Effector memory CD4-positive, alpha-beta T cell (primary cell): Measurements from ENCODE around the gene ZNF14.

Source experiments
- DNase-seq, 3 donors: peaks; one replicate each; pipeline ENCODE4 v3.0.0-alpha.2; 2020
- H3K27ac ChIP-seq: 2 replicates; pipeline ENCODE4 v1.7.0; 2013; ENCODE audit warnings: mild to moderate bottlenecking, low read length, moderate library complexity; ENCODE audit not compliant: insufficient read depth, poor library complexity, severe bottlenecking
- H3K27me3 ChIP-seq: replicated peaks from 2 replicates; pipeline ENCODE4 v1.7.0; 2013; ENCODE audit warnings: mild to moderate bottlenecking, low read length; ENCODE audit not compliant: insufficient read depth, control insufficient read depth, poor library complexity, severe bottlenecking
- H3K36me3 ChIP-seq: 2 replicates; pipeline ENCODE4 v1.7.0; 2013; ENCODE audit warnings: mild to moderate bottlenecking, low read length, moderate library complexity; ENCODE audit not compliant: control insufficient read depth, insufficient read depth
- H3K4me1 ChIP-seq: 2 replicates; pipeline ENCODE4 v1.7.0; 2013; ENCODE audit warnings: low read length, mild to moderate bottlenecking; ENCODE audit not compliant: control insufficient read depth, insufficient read depth, poor library complexity, severe bottlenecking
- H3K4me3 ChIP-seq: 2 replicates; pipeline ENCODE4 v1.7.0; 2013; ENCODE audit warnings: low read length, low read depth, mild to moderate bottlenecking; ENCODE audit not compliant: insufficient read depth, poor library complexity, severe bottlenecking
- H3K9me3 ChIP-seq: 2 replicates; pipeline ENCODE4 v1.7.0; 2013; ENCODE audit warnings: mild to moderate bottlenecking, low read length, moderate library complexity; ENCODE audit not compliant: control insufficient read depth

ZNF14 gene

DNA sequence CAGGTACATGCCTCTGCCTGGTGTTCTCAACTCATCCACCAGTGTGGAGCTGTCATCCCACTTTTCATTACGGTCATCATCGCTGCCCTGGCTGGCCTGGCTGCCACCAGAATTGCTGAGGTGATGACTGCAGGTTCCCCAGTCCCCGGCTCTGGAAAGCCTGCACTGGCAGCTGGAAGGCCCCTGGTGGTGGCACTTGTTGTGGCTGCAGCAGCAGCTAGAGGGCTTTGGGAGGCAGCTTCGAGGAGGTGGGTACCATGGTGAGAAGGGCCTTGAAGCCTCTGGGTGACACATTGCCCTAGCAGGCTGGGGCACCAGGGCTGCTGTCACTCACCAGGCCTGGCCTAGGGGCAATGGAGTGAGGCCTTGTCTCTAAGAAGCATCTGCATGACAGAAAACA lies 25.3 kb upstream of the ZNF14 start:
- DNase-seq: no peak

GRCh38 chr19:19752760-19753403 lies 20.0 kb upstream of the ZNF14 start:
- Histone ChIP-seq H3K27me3 (no peaks in the 10 kb centered on the region), H3K9me3 (no peaks in the 10 kb centered on the region), H3K27ac (no peak overlapping the region), H3K36me3 (no peaks in the 10 kb centered on the region), H3K4me3 (no peak overlapping the region), H3K4me1 (no peaks in the 10 kb centered on the region)
- no peak for DNase-seq

More for the DNA sequence above, 25.3 kb upstream of the ZNF14 start:
- H3K9me3 ChIP-seq: no peaks in the 10 kb centered on the region
- H3K36me3 ChIP-seq: no peaks in the 10 kb centered on the region
- H3K4me3 ChIP-seq: no peak overlapping the region
- no peak overlapping the region for H3K27ac ChIP-seq
- no peaks in the 10 kb centered on the region for H3K27me3 ChIP-seq
- no peaks in the 10 kb centered on the region for H3K4me1 ChIP-seq

GRCh38 chr19:19751846-19752245 lies 18.9 kb upstream of the ZNF14 start:
- Histone ChIP-seq H3K36me3 (no peaks in the 10 kb centered on the region), H3K27me3 (no peaks in the 10 kb centered on the region), H3K27ac (no peak overlapping the region), H3K4me1 (no peaks in the 10 kb centered on the region), H3K9me3 (no peaks in the 10 kb centered on the region), H3K4me3 (no peak overlapping the region)
- DNase-seq: no peak

DNA sequence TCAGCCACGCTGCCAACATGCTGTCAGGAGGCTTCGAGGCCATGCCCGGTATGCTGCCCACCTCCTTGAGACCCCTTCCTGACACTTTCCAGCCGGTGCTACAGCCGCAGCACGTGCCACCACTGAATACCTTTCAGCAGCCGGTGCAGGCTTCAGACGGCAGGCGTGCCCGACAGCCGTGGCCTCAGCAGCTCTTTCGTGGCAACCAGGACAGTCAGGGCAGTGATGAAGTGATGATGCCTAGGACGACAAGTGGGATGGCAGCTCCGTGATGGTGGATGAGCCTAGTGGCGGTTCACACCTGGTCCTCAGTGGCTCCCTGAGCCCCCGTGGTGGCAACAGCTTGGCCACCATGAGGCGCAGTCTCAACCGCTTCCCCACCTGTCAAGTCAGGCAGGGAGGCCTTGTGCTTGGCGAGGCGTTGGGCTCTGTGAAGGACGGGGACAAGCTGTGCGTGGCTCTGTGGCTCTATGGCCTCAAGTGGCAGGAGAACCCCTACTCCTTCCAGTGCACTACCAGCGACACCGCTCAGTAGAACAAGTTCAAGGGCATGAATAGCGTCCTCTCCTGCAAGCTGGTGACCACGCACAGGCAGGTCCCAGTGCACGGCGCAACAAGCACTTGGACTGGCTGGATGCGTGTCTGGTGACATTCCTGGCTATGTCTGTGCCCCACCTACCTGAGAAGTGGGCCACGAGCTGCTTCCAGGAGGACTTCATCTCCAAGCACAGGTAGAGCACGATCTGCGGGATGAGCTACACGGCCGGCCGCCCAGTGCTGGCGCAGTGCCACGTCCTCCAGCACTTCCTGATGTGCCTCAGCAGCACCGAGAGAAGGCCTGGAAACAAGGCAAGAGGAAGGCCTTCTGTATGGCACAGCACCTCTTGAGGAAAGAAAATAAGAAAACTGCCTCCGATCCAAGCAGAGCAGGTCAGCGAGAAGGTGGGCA lies 18.2 kb upstream of the ZNF14 start:
- no peak overlapping the region for H3K27ac ChIP-seq
- no peaks in the 10 kb centered on the region for H3K27me3 ChIP-seq
- DNase-seq: no peak
- H3K36me3 ChIP-seq: no peaks in the 10 kb centered on the region
- H3K4me3 ChIP-seq: no peak overlapping the region
- H3K9me3 ChIP-seq: no peaks in the 10 kb centered on the region
- H3K4me1 ChIP-seq: no peaks in the 10 kb centered on the region

- DNase-seq: no peak
- Histone ChIP-seq H3K4me3 (no peak overlapping the region), H3K9me3 (no peaks in the 10 kb centered on the region)
These were observed 17.3 kb upstream of the ZNF14 start for GRCh38 chr19:19749908-19750841.

GRCh38 chr19:19749117-19749907 lies 16.4 kb upstream of the ZNF14 start:
- H3K4me1 ChIP-seq: no peaks in the 10 kb centered on the region
- H3K36me3 ChIP-seq: no peaks in the 10 kb centered on the region
- no peaks in the 10 kb centered on the region for H3K9me3 ChIP-seq
- no peak overlapping the region for H3K4me3 ChIP-seq
- no peak overlapping the region for H3K27ac ChIP-seq
- no peaks in the 10 kb centered on the region for H3K27me3 ChIP-seq
- no peak for DNase-seq

More at GRCh38 chr19:19749908-19750841, 17.3 kb upstream of the ZNF14 start:
- no peaks in the 10 kb centered on the region for H3K4me1 ChIP-seq
- no peak overlapping the region for H3K27ac ChIP-seq
- H3K36me3 ChIP-seq: no peaks in the 10 kb centered on the region
- no peaks in the 10 kb centered on the region for H3K27me3 ChIP-seq

DNA sequence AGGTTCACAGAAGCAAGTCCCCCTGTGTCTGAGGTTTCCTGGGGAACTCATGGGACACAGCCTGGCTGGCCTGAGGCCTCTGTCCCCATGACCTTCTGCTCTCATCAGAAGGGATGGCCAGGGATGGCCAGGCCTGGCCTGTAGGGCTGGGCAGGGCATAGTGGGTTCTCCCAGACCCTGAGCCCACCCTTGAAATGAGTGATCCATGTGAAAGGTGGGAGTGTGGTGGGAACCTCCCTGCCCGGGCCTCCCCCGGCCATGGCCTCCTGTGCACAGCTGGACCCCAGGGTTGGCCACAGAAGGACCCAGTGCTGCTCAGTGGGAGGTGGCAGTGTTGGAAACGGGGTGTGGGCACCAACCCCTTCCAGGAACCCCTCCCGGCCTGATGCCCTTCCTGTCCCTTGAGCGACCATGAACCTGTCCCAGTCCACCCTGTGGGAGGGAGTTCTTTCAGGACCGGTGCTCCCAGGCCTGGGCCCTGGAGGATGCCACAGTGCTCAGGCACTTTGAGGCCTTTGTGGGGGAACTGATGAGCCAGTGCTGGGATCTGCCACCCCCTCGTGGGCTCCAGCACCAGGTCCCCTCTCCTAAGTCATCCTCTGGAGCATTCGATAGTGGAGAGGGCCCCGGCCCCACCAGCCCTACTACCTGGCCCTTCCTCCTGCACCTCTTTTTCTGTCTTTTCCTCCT lies 15.5 kb upstream of the ZNF14 start:
- Histone ChIP-seq H3K36me3 (no peaks in the 10 kb centered on the region), H3K4me3 (no peak overlapping the region), H3K27me3 (no peaks in the 10 kb centered on the region), H3K9me3 (no peaks in the 10 kb centered on the region), H3K27ac (no peak overlapping the region), H3K4me1 (no peaks in the 10 kb centered on the region)
- no peak for DNase-seq

DNA sequence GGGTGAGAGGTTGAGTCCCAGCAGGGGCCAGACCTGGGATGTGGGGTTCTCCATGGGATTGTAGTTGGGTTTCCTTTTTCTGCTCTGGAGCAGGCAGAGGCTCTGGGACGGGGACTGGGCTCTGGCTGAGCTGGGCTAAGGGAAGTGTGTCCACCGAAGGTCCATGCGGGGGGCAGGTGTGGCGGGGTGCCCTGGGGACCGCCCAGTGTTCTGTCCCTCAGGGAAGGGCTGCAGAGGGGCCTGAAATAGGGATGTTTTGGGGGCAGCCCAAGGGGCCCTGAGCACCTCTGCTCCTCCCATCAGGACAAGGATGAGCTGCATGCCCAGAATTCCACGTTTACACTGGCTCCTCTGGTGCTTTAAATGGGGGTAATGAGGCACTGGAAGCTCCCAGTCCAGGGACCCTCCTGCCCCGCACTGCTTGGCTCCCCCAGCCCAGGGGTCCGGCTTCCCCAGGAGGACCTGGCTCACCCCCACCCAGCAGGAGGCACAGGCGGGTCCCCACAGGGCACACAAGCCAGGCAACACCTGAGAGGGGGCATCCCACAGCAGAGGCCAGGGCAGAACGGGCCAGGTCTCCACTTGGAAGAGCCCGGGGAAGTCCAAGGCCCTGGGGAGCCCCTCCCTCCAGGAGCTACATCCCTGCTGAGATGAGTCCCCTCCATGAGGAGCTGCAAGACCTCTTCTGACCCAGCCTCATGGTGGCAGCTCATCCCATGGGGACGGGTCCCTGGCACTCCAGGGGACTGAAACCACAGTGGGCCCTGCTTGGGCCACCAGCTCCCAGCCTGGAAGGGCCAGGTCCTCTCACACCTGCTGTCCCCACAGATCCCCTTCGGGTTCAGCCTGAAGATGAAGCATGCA lies 14.7 kb upstream of the ZNF14 start:
- no peak overlapping the region for H3K27ac ChIP-seq
- H3K4me3 ChIP-seq: no peak overlapping the region
- no peaks in the 10 kb centered on the region for H3K4me1 ChIP-seq
- no peaks in the 10 kb centered on the region for H3K9me3 ChIP-seq
- no peaks in the 10 kb centered on the region for H3K27me3 ChIP-seq
- no peaks in the 10 kb centered on the region for H3K36me3 ChIP-seq
- DNase-seq: no peak
